SK-N-MC (cell line): ENCODE results near the gene ZNF749.
A peak's percentile ranks its signal among the peaks of the same experiment; 100 is the strongest.

Source experiments
- DNase-seq: peaks from one replicate; pipeline ENCODE4 v3.0.0-alpha.2; 2011; ENCODE audit warnings: low read depth, low spot score
- H3K27ac ChIP-seq: fragments of 200-600 bp; sonication (generic); 2 replicates; pipeline ENCODE4 v1.5.1; 2016; ENCODE audit warnings: mixed run types
- H3K36me3 ChIP-seq: fragments of 200-600 bp; sonication (generic); 2 replicates; pipeline ENCODE4 v1.6.1; 2017; ENCODE audit warnings: antibody characterized with exemption, low read length, mixed read lengths; ENCODE audit not compliant: insufficient read depth
- H3K4me3 ChIP-seq: fragments of 200-600 bp; sonication (generic); 2 replicates; pipeline ENCODE4 v1.5.1; 2016
- H3K9ac ChIP-seq: fragments of 200-600 bp; sonication (generic); 2 replicates; pipeline ENCODE4 v1.8.0; 2017; ENCODE audit warnings: mixed run types, mixed read lengths; ENCODE audit not compliant: insufficient read length
- H3K9me3 ChIP-seq: fragments of 200-600 bp; sonication (generic); 2 replicates; pipeline ENCODE4 v1.6.1; 2017; ENCODE audit warnings: low read depth, mild to moderate bottlenecking, antibody characterized with exemption, low read length, moderate library complexity, mixed read lengths
- EZH2 ChIP-seq: fragments of 200-600 bp; sonication (generic); IDR thresholded peaks from one replicate; pipeline ENCODE4 v1.6.1; 2017; ENCODE audit warnings: antibody characterized with exemption
- FOXP2 ChIP-seq: optimal IDR thresholded peaks from 2 replicates; pipeline ENCODE3; 2011; ENCODE audit warnings: mild to moderate bottlenecking, moderate library complexity; ENCODE audit not compliant: insufficient read depth; ENCODE audit errors: extremely low read length, control extremely low read depth
- POLR2AphosphoS5 ChIP-seq: IDR thresholded peaks from 2 replicates; pipeline ENCODE4 v1.6.1; 2012; ENCODE audit warnings: mild to moderate bottlenecking, low read depth, low read length, borderline replicate concordance

ZNF749 gene

DNA sequence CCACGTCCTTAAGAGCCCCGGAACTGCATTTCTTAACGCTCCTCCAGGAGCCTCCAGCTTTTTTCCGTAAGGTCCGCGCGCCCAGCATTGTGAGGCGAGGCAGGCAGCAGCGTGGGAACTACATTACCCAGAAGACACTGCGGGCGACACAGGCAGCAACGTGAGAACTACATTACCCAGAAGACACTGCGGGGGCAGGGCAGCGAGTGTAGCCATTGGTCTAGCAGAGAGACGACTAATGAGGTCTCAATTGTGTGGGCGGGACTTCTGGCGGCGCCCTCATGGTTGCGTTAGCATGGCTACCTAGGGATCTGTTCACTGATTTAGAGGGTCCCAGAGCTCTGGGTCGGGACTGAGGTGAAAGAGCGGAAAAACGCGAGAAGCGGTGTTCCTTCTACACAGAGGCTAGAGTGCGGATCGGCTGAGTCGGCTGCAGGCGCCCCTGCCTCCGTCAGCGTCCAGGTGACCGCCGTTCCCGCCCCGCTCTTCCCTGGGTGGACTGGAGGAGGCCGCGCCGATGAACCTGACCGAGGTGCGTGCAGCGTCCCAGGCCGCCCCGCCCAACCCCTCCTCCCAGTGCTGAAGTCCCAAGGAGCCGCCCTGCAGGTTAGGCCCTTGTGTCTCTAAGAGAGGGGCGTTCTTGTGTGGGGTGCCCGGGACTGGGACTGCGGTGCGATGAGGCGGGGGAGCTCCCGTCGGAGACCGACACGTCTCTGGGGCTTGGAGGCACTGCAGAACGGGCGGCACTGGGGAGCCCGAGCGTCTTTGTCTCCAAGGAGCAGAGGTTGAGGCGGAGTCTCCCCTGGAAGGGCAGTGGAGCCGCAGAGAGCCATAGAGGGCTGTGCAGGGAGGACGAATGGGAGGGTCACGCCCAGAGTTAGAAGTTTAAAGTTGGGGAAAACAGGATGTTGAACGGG, at the start of gene ZNF749:
ZNF749 (plus strand) TSS at position 264 of the 917 bp plus-strand sequence; CDS start at position 518, 254 bp downstream.
- peak; percentile 95 for DNase-seq
- Histone ChIP-seq H3K4me3 (peak within 1 kb of the TSS; percentile 96), H3K9ac (peak within 1 kb of the TSS; percentile 91), H3K27ac (peak within 1 kb of the TSS; percentile 49; the same call in 1 of the 2 replicates), H3K36me3 (peaks cover 34% of the 10 kb centered on the region), H3K9me3 (0 out of 2 replicates have a peak, but pooled peaks cover 6% of the 10 kb centered on the region)
- TF ChIP-seq FOXP2 (no peak), POLR2AphosphoS5 (peak; percentile 88)

DNA sequence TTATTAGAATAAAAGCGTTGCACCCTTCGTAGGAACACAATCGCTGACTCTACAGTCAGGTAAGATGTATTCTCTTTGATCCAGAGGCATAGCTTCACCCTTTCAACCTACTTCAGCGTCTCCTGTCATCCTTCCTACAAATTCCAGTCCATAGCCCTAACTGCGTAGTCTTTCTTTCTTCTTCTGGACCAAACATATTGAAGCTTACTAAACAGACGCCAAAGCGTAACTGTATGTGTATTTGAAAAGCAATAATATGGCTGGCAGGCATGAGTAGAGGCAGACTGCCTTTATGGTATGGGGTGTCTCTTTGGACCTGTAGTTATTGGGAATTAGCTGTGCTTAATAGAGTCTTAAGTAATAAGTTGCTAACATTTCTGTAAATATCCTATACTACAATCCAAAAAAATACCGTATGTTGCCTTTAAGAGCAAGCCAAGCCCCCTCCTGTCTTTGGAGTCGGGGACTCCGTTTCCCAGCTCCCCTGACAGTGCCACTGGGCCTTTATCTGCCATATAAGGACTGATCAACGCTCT, 45.9 kb upstream of the ZNF749 start:
- TF ChIP-seq FOXP2: no peak
- no peak for DNase-seq
- peaks cover 22% of the 10 kb centered on the region for H3K9me3 ChIP-seq
- H3K9ac ChIP-seq: peak overlapping the region; percentile 76
- H3K36me3 ChIP-seq: peaks cover 26% of the 10 kb centered on the region
- H3K4me3 ChIP-seq: peak overlapping the region; percentile 96
- H3K27ac ChIP-seq: peak overlapping the region; percentile 95

DNA sequence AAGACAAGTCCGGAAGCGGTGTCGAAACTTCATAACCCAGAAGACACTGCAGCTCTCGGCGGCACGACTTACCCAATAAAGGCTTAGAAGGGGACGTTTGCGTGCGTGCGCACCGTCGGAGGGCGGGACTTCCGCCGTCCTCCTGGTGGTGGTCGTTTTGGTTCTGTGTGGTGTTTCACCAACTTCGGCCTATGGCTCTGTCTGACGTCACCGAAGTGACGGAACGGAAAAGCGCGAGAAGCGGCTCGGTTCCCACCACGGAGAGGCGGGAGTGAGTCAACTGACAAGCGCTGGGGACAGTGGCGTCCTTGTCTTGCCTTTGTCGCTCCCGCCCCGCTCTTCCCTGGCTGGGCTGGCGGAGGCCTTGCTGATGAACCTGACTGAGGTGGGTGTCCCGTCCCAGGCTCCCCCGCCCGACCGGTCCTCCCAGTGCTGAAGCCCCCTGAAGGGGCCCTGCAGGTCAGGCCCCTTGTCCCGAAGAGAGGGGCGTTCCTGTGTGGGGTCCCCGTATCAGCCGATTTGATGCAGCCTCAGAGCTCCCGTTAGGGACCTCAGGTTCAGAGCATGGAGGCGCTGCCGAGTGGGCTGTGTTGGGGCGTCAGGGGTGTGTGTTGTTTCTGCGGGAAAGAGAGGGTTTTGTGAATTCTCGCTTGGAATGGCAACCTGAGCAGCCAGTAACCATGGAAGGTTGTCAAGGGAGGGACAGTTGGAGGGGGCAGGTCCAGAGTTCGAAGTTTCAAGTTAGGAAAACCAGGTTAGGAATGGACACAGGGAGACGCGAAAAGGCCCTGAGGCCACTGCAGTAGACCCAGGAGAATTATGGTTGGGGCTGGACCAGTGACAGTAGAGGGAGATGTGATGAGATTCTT, 45.2 kb upstream of the ZNF749 start, which contains the start of gene ZNF548:
ZNF548 (plus strand) TSS at position 125 of the 869 bp plus-strand sequence; CDS start at position 371, 246 bp downstream.
- Histone ChIP-seq H3K36me3 (peaks cover 30% of the 10 kb centered on the region), H3K27ac (peak within 1 kb of the TSS; percentile 95), H3K9ac (peak within 1 kb of the TSS; percentile 96), H3K9me3 (peaks cover 24% of the 10 kb centered on the region), H3K4me3 (peak within 1 kb of the TSS; percentile 96)
- DNase-seq: peak; percentile 96
- TF ChIP-seq FOXP2: peak; percentile 78
- TF ChIP-seq EZH2: no peak
- peak; percentile 71; the same call in 1 of the 2 replicates for TF ChIP-seq POLR2AphosphoS5

DNA sequence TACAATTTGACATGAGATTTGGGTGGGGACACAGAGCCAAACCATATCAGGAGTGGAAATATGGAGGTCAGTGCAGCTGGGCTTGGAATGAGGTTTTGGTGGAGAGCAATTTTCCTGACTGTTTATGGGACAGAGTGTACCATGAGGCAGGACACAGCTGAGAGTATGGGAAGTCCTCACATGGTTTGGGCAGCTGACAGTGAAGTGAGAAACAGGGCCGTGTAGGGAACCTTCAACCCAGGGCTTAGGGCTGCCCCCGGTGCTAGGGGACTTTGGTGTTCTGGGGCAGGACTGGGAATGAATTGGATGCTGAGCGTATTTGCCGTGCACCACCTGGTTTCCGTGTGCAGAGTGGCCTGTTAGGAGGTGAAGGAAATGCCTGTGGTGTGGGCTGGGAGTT, 39.4 kb upstream of the ZNF749 start:
- Histone ChIP-seq H3K9ac (no peak overlapping the region), H3K4me3 (no peak overlapping the region), H3K27ac (no peak overlapping the region), H3K36me3 (peaks cover 73% of the 10 kb centered on the region), H3K9me3 (peaks cover 26% of the 10 kb centered on the region)
- DNase-seq: no peak
- TF ChIP-seq EZH2 (no peak), POLR2AphosphoS5 (no peak), FOXP2 (no peak)

DNA sequence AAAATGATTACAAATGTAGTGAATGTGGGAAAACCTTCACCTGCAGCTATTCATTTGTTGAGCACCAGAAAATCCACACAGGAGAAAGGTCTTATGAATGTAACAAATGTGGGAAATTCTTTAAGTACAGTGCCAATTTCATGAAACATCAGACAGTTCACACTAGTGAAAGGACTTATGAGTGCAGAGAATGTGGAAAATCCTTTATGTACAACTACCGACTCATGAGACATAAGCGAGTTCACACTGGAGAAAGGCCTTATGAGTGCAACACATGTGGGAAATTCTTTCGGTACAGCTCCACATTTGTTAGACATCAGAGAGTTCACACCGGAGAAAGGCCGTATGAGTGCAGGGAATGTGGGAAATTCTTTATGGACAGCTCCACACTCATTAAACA, 36.3 kb upstream of the ZNF749 start:
- peaks cover 14% of the 10 kb centered on the region; the same call in 1 of the 2 replicates for H3K9me3 ChIP-seq
- H3K9ac ChIP-seq: no peak overlapping the region
- no peak for DNase-seq
- H3K36me3 ChIP-seq: peaks cover 56% of the 10 kb centered on the region
- no peak overlapping the region for H3K27ac ChIP-seq
- TF ChIP-seq EZH2: no peak
- TF ChIP-seq FOXP2: no peak
- no peak for TF ChIP-seq POLR2AphosphoS5
- H3K4me3 ChIP-seq: no peak overlapping the region

DNA sequence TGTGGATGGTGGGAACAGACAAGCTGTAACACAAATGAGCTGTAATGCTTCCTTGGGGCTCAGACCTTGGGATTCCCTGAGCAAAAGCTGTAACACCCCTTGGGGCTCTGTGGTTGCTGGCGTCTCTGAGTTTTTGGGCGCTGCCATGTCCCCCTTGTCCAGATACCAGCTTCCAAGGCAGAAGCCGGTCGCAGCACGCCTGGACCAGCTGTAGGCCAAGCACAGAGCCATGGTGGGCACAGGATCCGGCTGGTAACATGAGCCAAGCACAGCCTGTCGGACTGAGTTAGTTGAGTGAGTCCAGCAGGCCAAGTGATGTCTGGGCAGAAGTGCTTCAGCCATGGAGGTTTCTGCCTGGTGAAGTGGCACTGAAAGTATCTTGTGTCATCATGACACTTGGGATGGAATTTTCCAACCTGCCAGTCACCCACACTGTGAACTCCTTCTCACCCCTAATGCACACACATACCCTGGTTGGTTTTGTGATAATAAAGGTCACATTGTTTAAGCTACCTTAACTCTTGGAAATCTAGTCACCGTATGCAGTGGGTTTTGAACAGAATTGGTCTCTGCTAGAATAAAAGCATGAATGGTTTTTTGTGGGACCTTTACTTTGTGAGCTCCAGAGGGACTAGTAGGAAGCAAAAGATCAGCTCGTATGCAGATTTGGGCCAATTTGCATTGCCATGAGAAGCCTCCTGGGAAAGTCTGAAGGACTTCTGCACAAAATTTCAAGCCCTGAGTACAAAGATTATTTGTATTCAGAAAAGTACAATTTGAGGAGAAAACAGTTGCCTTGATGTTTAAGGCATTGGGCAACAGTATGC, 31.2 kb upstream of the ZNF749 start:
- no peak overlapping the region for H3K4me3 ChIP-seq
- H3K36me3 ChIP-seq: peaks cover 12% of the 10 kb centered on the region
- peaks cover 1% of the 10 kb centered on the region; the same call in 1 of the 2 replicates for H3K9me3 ChIP-seq
- H3K9ac ChIP-seq: no peak overlapping the region
- DNase-seq: no peak
- TF ChIP-seq POLR2AphosphoS5: no peak
- TF ChIP-seq FOXP2: no peak
- H3K27ac ChIP-seq: no peak overlapping the region

DNA sequence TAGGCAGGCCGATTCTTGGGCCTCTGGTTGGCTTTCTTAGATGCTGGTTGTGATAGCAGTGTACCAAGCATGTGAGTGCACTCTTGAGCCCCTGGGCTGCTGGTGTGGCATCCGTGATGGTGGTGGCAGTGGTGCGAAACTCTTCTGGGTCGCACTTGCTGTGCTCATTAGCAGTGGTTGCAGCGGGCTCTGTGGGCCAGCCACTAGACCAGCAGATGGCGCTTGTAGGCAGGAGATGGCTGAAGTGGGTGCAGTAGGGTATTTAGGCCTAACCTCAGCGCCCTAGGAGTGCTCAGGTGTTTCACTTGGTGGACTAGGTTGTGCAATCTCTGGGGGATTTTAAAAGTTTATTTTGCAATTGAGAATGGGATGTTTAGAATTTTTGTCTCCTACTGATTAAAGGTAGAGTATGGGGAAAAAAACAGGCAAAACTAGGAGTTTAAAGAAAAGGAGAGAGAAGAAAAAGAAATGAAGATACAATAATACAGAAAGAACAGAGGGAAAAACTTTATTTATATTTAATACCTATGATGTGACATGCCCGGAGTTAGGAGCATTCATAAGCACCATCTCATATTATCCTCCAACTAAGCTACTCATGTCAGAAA, 28.5 kb upstream of the ZNF749 start:
- TF ChIP-seq EZH2 (no peak), FOXP2 (no peak), POLR2AphosphoS5 (no peak)
- no peak for DNase-seq
- Histone ChIP-seq H3K4me3 (no peak overlapping the region), H3K27ac (no peak overlapping the region), H3K9me3 (no peaks in the 10 kb centered on the region), H3K9ac (no peak overlapping the region), H3K36me3 (no peaks in the 10 kb centered on the region)
